Heart left ventricle (tissue), 16 donors: ENCODE results near the gene ARID5A. TPM values are rescaled to one million over a fixed set of nuclear protein-coding genes. Genes with fewer than 3 reads are reported as not detected.
A peak's percentile ranks its signal among the peaks of the same experiment; 100 is the strongest.

Source experiments
- ATAC-seq, 4 donors: fragments of 200-7000 bp; cut with Tn5 transposase; one replicate each; pipeline ENCODE4 v1.9.1; 2020 to 2022; ENCODE audit warnings: moderate library complexity in 4 of 4, mild to moderate bottlenecking in 3 of 4, moderate number of reproducible peaks in 1 of 4
- DNase-seq, 5 donors: peaks; one replicate each; pipeline ENCODE4 v3.0.0-alpha.2; 2020
- H3K27ac ChIP-seq, 12 donors: fragments of 200-600 bp; sonication (generic) in 4 of 12; one replicate each; pipeline versions ENCODE4 v1.5.0 to v1.8.0; 2016 to 2022; ENCODE audit warnings: mild to moderate bottlenecking in 2 of 12
- H3K27me3 ChIP-seq, 9 donors: fragments of 200-600 bp; sonication (generic) in 2 of 9; one replicate each; pipeline versions ENCODE4 v1.5.1 to v1.8.0; 2016 to 2022; ENCODE audit warnings: mild to moderate bottlenecking in 3 of 9
- H3K36me3 ChIP-seq, 9 donors: fragments of 200-600 bp; sonication (generic) in 2 of 9; one replicate each; pipeline versions ENCODE4 v1.5.0 to v1.8.0; 2018 to 2022; ENCODE audit warnings: mild to moderate bottlenecking in 2 of 9
- H3K4me1 ChIP-seq, 12 donors: fragments of 200-600 bp; sonication (generic) in 4 of 12; one replicate each; pipeline versions ENCODE4 v1.5.0 to v1.8.0; 2016 to 2022; ENCODE audit warnings: mild to moderate bottlenecking in 3 of 12
- H3K4me3 ChIP-seq, 12 donors: fragments of 200-600 bp; sonication (generic) in 4 of 12; one replicate each; pipeline versions ENCODE4 v1.5.0 to v1.8.0; 2017 to 2022; ENCODE audit warnings: mild to moderate bottlenecking in 9 of 12, moderate library complexity in 4 of 12
- H3K9me3 ChIP-seq, 12 donors: fragments of 200-600 bp; sonication (generic) in 4 of 12; one replicate each; pipeline versions ENCODE4 v1.5.0 to v1.8.0; 2016 to 2022; ENCODE audit warnings: mild to moderate bottlenecking in 1 of 12
- POLR2A ChIP-seq, 2 donors: fragments of 450-650 bp; IDR thresholded peaks; one replicate each; pipeline ENCODE4 v1.6.1; 2017; ENCODE audit warnings: antibody characterized with exemption in 2 of 2, mild to moderate bottlenecking in 2 of 2, moderate library complexity in 2 of 2
- WGBS, 4 donors: extraction: QIAGEN DNeasy Blood & Tissue Kit in 2 of 4; methylation state at CpG; one replicate each; pipeline versions ENCODE4 v1.1.5 to v1.1.7; 2013 to 2018; 5-methylcytosine and 5-hydroxymethylcytosine counted together
- intact Hi-C, 10 donors: fragments of 100-400 bp; cut with DNase I; formaldehyde crosslinking; loops; one replicate each; pipeline versions ENCODE4 v1.11.1 to v1.14.2; 2022
- polyA plus RNA-seq, 2 donors: library from polyadenylated mRNA; stranded (reverse); fragments of 200-250 nt; gene quantifications; one replicate each; pipeline ENCODE4 v1.2.3, GENCODE V29; 2013
- total RNA-seq, 9 donors: library from RNA; depleted of rRNA in 2 of 9; stranded (reverse); fragments of >200 nt in 2 of 9; fragmentation: NEBNext Ultra II Directional in 3 of 9; extraction: Animal tissue kit (Norgen Biotek cat#: 25700) in 3 of 9; gene quantifications; one replicate each; pipeline versions ENCODE4 v1.1.0 to v1.2.4, GENCODE V29; 2016 to 2023
- TF ChIP-seq, protein P1 (sequence below), 12 donors: fragments of 200-600 bp; sonication (generic) in 4 of 12; IDR thresholded peaks; one replicate each; pipeline versions ENCODE4 v1.5.0 to v1.8.0; 2018 to 2022; ENCODE audit warnings: antibody characterized with exemption in 12 of 12, mild to moderate bottlenecking in 5 of 12
- donor health status: ischemic (EF 13 %, LVEDD 7.1; RV severe dilation, severe dysfunction).
- donor health status: healthy with polysubstance abuse.
- donor health status: DM: no; HTN: yes; CAD: no.
- donor health status: DM: no; HTN: no; CAD: no.
- donor health status: ischemic (EF 25% LVEDD 6.9; RV normal size, moderate dysfunction).
- donor health status: ischemic (EF 25% LVEDD 5.7; RV mildly dilated, moderate dysfunction).
- donor health status: healthy.
- donor health status: DM: yes; HTN: yes; CAD: no.
- donor health status: ischemic (EF 35%, LVEDD 5.7; RV mildly dilated, moderate dysfunction).
- donor health status: nonischemic (EF 11% LVEDD 7.7; RV severe dilation, severe dysfunction).
- donor health status: DM: yes; HTN: yes; CAD: no.
- donor health status: PGD.
- donor health status: ischemic (EF 29% LVEDD 5.4; RV normal size, mild dysfunction).
- donor health status: nonischemic (EF 23%, LVEDD 6.1; RV moderate dilation, normal function).

The ARID5A gene
- total and polyA plus RNA-seq, 11 donors = 13.3 to 50.2 (median 35.6) TPM

DNA sequence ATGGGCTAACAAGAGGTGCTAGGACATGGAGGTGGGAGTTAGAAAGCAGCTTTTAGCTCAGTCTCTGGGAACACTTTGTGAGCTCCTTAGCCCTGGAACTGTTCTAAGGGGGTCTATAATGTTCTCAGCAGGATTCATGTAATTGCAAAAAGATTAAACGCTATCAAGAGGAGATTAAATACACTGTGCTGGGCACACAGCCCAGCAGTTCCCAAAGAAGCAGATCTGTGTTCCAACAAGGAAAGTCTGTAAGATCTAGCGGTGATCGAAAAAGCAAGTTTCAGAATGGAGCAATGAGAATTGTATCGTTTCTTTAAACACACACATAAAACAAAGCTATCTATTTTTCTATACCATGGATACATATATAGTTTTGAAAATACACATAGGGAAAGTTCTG lies 2.4 kb upstream of the ARID5A start:
- no peaks in the 10 kb centered on the region for H3K36me3 ChIP-seq
- peak overlapping the region in 3 of 12 donors; percentile 10 to 22 (median 13) for H3K4me3 ChIP-seq
- 26 to 49% (median 38%) methylated on average over 4 of the region's 4 CpGs for WGBS, 4 donors
- intact Hi-C loops = loop anchor here in 3 of 10 donors (10.0 kb wide), 3 partner anchors 231 to 329 kb away; partner anchors contain the start of genes CNNM3 (in 1 of the 3), CNNM4 (in 1 of the 3) and STARD7 (in 1 of the 3)
- ATAC-seq = no peak
- peaks cover 22 to 89% (median 73%) of the 10 kb centered on the region in 12 donors for H3K4me1 ChIP-seq
- H3K27ac ChIP-seq = peak overlapping the region; percentile 85 to 100 (median 97)
- no peaks in the 10 kb centered on the region for H3K9me3 ChIP-seq
- DNase-seq = no peak
- H3K27me3 ChIP-seq = no peaks in the 10 kb centered on the region
- TF ChIP-seq POLR2A (IDR thresholded peaks at IDR 0.05) = no peak
- TF ChIP-seq, protein P1, sequence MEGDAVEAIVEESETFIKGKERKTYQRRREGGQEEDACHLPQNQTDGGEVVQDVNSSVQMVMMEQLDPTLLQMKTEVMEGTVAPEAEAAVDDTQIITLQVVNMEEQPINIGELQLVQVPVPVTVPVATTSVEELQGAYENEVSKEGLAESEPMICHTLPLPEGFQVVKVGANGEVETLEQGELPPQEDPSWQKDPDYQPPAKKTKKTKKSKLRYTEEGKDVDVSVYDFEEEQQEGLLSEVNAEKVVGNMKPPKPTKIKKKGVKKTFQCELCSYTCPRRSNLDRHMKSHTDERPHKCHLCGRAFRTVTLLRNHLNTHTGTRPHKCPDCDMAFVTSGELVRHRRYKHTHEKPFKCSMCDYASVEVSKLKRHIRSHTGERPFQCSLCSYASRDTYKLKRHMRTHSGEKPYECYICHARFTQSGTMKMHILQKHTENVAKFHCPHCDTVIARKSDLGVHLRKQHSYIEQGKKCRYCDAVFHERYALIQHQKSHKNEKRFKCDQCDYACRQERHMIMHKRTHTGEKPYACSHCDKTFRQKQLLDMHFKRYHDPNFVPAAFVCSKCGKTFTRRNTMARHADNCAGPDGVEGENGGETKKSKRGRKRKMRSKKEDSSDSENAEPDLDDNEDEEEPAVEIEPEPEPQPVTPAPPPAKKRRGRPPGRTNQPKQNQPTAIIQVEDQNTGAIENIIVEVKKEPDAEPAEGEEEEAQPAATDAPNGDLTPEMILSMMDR (IDR thresholded peaks at IDR 0.05) = no peak

DNA sequence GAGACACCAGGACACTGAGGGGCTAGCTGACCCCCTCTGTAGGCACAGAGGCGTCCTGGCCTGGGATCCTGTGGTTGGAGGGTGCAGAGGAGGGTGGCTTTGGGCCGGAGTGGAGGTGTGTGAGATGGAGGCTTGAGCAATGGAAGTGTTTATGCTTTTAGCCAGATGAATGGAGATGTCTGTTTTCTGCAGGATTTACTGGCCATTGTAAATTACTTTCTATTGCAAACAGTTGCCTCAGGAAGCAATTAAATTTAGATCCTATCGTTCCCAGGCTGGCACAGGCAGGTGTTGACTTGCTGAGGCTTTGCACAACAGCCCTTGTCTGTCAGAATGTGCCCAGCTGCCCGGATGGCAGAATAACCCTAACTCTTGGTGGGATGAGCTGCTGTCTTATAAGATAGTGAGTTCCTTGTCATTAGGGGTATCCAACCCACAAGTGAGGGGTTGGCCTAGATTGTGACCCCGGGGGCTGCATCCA lies 1.8 kb upstream of the ARID5A start:
- Histone ChIP-seq H3K27ac (peak overlapping the region; percentile 85 to 100 (median 97)), H3K27me3 (no peaks in the 10 kb centered on the region), H3K4me1 (peaks cover 22 to 89% (median 74%) of the 10 kb centered on the region in 12 donors), H3K4me3 (no peak overlapping the region), H3K9me3 (no peaks in the 10 kb centered on the region), H3K36me3 (peaks cover 0 to 6% (median 0%) of the 10 kb centered on the region in 9 donors)
- intact Hi-C loops = loop anchor here in 4 of 10 donors (5.0 to 10.0 kb wide), 4 partner anchors 103 to 330 kb away; partner anchors contain the start of genes KANSL3 (in 2 of the 4), CNNM3 (in 1 of the 4), CNNM4 (in 1 of the 4) and STARD7 (in 1 of the 4)
- TF ChIP-seq, protein P1 (IDR thresholded peaks at IDR 0.05) = no peak
- no peak for TF ChIP-seq POLR2A (IDR thresholded peaks at IDR 0.05)
- peak in 1 of 5 donors; percentile 47 for DNase-seq
- 46 to 60% (median 52%) methylated on average over 5 of the region's 5 CpGs for WGBS, 4 donors
- no peak for ATAC-seq

DNA sequence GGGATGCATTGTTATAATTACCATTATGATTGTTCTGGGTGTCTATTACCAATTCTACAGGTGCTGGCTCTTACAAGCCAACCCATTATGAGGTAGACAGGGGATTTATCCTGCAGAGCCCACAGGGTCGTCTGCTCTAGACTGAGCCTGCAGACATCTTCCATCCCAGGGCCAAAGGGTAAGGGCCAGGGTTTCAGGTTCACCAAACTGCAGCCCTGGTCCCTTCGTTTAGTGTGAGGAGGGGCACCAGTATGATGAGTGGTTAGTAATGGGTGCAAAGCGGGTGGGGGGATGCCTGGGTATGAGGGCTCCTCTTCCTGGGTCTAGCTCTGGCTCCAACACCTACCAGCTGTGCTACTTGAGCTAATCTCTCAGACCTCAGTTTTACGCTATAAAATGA lies 1.2 kb upstream of the ARID5A start:
- no peaks in the 10 kb centered on the region for H3K27me3 ChIP-seq
- H3K36me3 ChIP-seq = peaks cover 0 to 12% (median 0%) of the 10 kb centered on the region in 9 donors
- ATAC-seq = no peak
- TF ChIP-seq, protein P1 (IDR thresholded peaks at IDR 0.05) = no peak
- H3K27ac ChIP-seq = peak overlapping the region in 9 of 12 donors; percentile 89 to 100 (median 99)
- 91 to 95% (median 94%) methylated on average over 3 to 4 of the region's 4 CpGs for WGBS, 4 donors
- H3K4me1 ChIP-seq = peaks cover 22 to 89% (median 73%) of the 10 kb centered on the region in 12 donors
- intact Hi-C loops = loop anchor here in 4 of 10 donors (5.0 to 10.0 kb wide), 4 partner anchors 102 to 331 kb away; partner anchors contain the start of genes KANSL3 (in 2 of the 4), CNNM3 (in 1 of the 4), CNNM4 (in 1 of the 4) and STARD7 (in 1 of the 4)
- H3K4me3 ChIP-seq = no peak overlapping the region
- no peaks in the 10 kb centered on the region for H3K9me3 ChIP-seq
- no peak for DNase-seq

DNA sequence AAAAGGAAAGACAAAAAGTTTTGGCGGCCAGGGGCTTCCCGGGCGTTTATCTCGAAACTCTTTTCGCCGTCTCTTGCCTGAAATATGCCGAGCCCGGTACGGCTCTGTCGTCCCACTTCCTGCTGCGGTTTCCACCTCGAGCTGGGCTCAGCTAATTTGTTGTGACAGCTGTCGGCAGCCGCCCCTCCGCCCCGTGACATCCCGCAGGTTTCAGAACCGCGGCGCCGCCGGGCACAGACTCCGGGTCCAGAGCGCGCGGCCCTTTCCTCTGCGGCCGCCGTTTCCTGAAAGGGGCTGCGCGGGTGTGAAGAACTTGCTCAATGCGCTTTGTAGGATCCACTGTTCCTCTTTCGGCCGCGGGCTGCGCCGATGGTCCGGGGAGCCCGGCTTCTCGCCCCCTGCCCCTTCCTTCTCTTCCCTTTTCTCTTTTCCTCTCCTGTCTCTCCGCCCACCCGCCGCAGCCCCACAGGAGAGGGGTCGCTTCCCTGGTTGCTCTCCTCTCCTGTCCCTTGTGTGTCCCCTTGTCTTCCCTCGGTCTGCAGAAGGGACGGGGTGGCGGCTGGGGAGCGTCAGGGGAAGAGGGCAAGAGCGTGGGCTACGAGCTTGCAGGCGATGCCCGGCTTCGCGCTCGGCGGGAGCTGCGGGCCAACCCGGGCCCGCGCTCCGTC lies 648 bp downstream of the ARID5A start:
- peaks cover 0 to 28% (median 3%) of the 10 kb centered on the region in 9 donors for H3K36me3 ChIP-seq
- H3K9me3 ChIP-seq = no peaks in the 10 kb centered on the region
- peak overlapping the region; percentile 84 to 99 (median 97) for H3K4me3 ChIP-seq
- no peak for TF ChIP-seq POLR2A (IDR thresholded peaks at IDR 0.05)
- TF ChIP-seq, protein P1 (IDR thresholded peaks at IDR 0.05) = no peak
- DNase-seq (peak; percentile 61 to 92 (median 78)), ATAC-seq (peak in 3 of 4 donors; percentile 0 to 33 (median 11))
- no peaks in the 10 kb centered on the region for H3K27me3 ChIP-seq
- 0 to 1% (median 0%) methylated on average over 40 to 61 of the region's 61 CpGs for WGBS, 4 donors
- H3K4me1 ChIP-seq = peaks cover 19 to 88% (median 76%) of the 10 kb centered on the region in 12 donors
- H3K27ac ChIP-seq = peak overlapping the region; percentile 85 to 100 (median 98)
- intact Hi-C loops = loop anchor here in 4 of 10 donors (5.0 to 10.0 kb wide), 4 partner anchors 100 to 332 kb away; partner anchors contain the start of genes KANSL3 (in 2 of the 4), CNNM3 (in 1 of the 4), CNNM4 (in 1 of the 4) and STARD7 (in 1 of the 4)
